Activated CD4-positive, alpha-beta T cell treated with anti-CD3 and anti-CD28 coated beads, Interleukin-2, amount 10 ng/mL, durations not matched to agents 7 days and 5 days (primary cell): Measurements from ENCODE around the gene RNU2-1. TPM values are rescaled to one million over a fixed set of nuclear protein-coding genes. Genes with fewer than 3 reads are reported as not detected.
"Not testable (repeated sequence)": the region's sequence is repeated elsewhere in the genome, so short reads cannot be mapped to it uniquely, and the experiment has no call there.

ENCODE experiments used
- CTCF ChIA-PET: fragments of 350-600 bp; sonication (Branson Sonifier 250); formaldehyde crosslinking; loops from one replicate; lab custom pipeline; 2021; ENCODE audit warnings: antibody characterized with exemption; lab: Charles Lee
- POLR2A ChIA-PET: fragments of 350-600 bp; sonication (Branson Sonifier 250); formaldehyde crosslinking; loops from one replicate; lab custom pipeline; 2021; ENCODE audit warnings: antibody characterized with exemption; lab: Charles Lee
- DNase-seq: peaks from one replicate; pipeline ENCODE4 v3.0.0-alpha.2; 2020
- H3K27ac Mint-ChIP-seq: one replicate; pipeline ENCODE4 v1.8.0; 2021; ENCODE audit warnings: mild to moderate bottlenecking, moderate library complexity, mixed read lengths
- H3K27me3 Mint-ChIP-seq: one replicate; pipeline ENCODE4 v1.8.0; 2021; ENCODE audit warnings: mixed read lengths
- H3K36me3 Mint-ChIP-seq: one replicate; pipeline ENCODE4 v1.8.0; 2021; ENCODE audit warnings: low read depth, mixed read lengths
- H3K4me1 Mint-ChIP-seq: one replicate; pipeline ENCODE4 v1.8.0; 2021; ENCODE audit warnings: mixed read lengths
- H3K4me3 Mint-ChIP-seq: one replicate; pipeline ENCODE4 v1.8.0; 2021; ENCODE audit warnings: mild to moderate bottlenecking, moderate library complexity, mixed read lengths
- H3K9me3 Mint-ChIP-seq: one replicate; pipeline ENCODE4 v1.8.0; 2021; ENCODE audit warnings: mixed read lengths
- total RNA-seq, 2 experiments: library from RNA; stranded (reverse); gene quantifications; one replicate each; pipeline ENCODE4 v1.2.3, GENCODE V29; 2021

Gene RNU2-1
- total RNA-seq: 1,000 to 10,000 TPM; 5,823 to 8,052 TPM

- H3K4me1 Mint-ChIP-seq: not testable (repeated sequence)
These were observed at the start of gene RNU2-1 for GRCh38 chr17:43233877-43234276. Gene RNU2-1 (minus strand): TSS chr17:43233977.

GRCh38 chr17:43272914-43273313 is 39.1 kb upstream of the RNU2-1 start:
- H3K4me1 Mint-ChIP-seq, POLR2A ChIA-PET, H3K27me3 Mint-ChIP-seq, H3K27ac Mint-ChIP-seq, DNase-seq, H3K9me3 Mint-ChIP-seq, H3K4me3 Mint-ChIP-seq, H3K36me3 Mint-ChIP-seq, CTCF ChIA-PET: not testable (repeated sequence)

More at GRCh38 chr17:43233877-43234276, at the start of gene RNU2-1:
- H3K27me3 Mint-ChIP-seq, POLR2A ChIA-PET, CTCF ChIA-PET, H3K9me3 Mint-ChIP-seq, H3K36me3 Mint-ChIP-seq, DNase-seq: not testable (repeated sequence)
- H3K27ac Mint-ChIP-seq: peak within 1 kb of the TSS; percentile 68
- peak within 1 kb of the TSS; percentile 36 for H3K4me3 Mint-ChIP-seq

- peak; percentile 7 for DNase-seq
- H3K27ac Mint-ChIP-seq: peak overlapping the region; percentile 85
- CTCF ChIA-PET, H3K36me3 Mint-ChIP-seq, H3K27me3 Mint-ChIP-seq, H3K4me1 Mint-ChIP-seq, POLR2A ChIA-PET, H3K4me3 Mint-ChIP-seq, H3K9me3 Mint-ChIP-seq: not testable (repeated sequence)
These were observed 38.7 kb upstream of the RNU2-1 start for GRCh38 chr17:43272483-43272882.

- H3K36me3 Mint-ChIP-seq, H3K4me1 Mint-ChIP-seq, POLR2A ChIA-PET, H3K27ac Mint-ChIP-seq, H3K27me3 Mint-ChIP-seq, CTCF ChIA-PET, DNase-seq, H3K9me3 Mint-ChIP-seq, H3K4me3 Mint-ChIP-seq: not testable (repeated sequence)
These were observed 37.1 kb upstream of the RNU2-1 start for GRCh38 chr17:43270552-43271504.

GRCh38 chr17:43246456-43246855 is 12.7 kb upstream of the RNU2-1 start:
- CTCF ChIA-PET: not testable (repeated sequence)

GRCh38 chr17:43240596-43241352 is 7.0 kb upstream of the RNU2-1 start:
- H3K4me1 Mint-ChIP-seq, H3K9me3 Mint-ChIP-seq, POLR2A ChIA-PET, H3K27me3 Mint-ChIP-seq, H3K27ac Mint-ChIP-seq, DNase-seq, CTCF ChIA-PET, H3K4me3 Mint-ChIP-seq, H3K36me3 Mint-ChIP-seq: not testable (repeated sequence)

More at GRCh38 chr17:43246456-43246855, 12.7 kb upstream of the RNU2-1 start:
- H3K4me3 Mint-ChIP-seq, H3K27ac Mint-ChIP-seq, DNase-seq, POLR2A ChIA-PET, H3K4me1 Mint-ChIP-seq, H3K36me3 Mint-ChIP-seq, H3K9me3 Mint-ChIP-seq, H3K27me3 Mint-ChIP-seq: not testable (repeated sequence)

GRCh38 chr17:43239597-43239996 is 5.8 kb upstream of the RNU2-1 start:
- H3K4me1 Mint-ChIP-seq, H3K27ac Mint-ChIP-seq, POLR2A ChIA-PET, H3K36me3 Mint-ChIP-seq, CTCF ChIA-PET, H3K27me3 Mint-ChIP-seq, H3K9me3 Mint-ChIP-seq, DNase-seq, H3K4me3 Mint-ChIP-seq: not testable (repeated sequence)

- peak overlapping the region; percentile 68 for H3K27ac Mint-ChIP-seq
- H3K4me3 Mint-ChIP-seq: peak overlapping the region; percentile 36
- H3K27me3 Mint-ChIP-seq, CTCF ChIA-PET, H3K4me1 Mint-ChIP-seq, POLR2A ChIA-PET, H3K36me3 Mint-ChIP-seq, DNase-seq, H3K9me3 Mint-ChIP-seq: not testable (repeated sequence)
These were observed 514 bp downstream of the RNU2-1 start for GRCh38 chr17:43233263-43233662.

- H3K4me1 Mint-ChIP-seq, POLR2A ChIA-PET, H3K9me3 Mint-ChIP-seq, H3K36me3 Mint-ChIP-seq, H3K27ac Mint-ChIP-seq, H3K4me3 Mint-ChIP-seq, CTCF ChIA-PET, H3K27me3 Mint-ChIP-seq: not testable (repeated sequence)
- peak; percentile 43 for DNase-seq
These were observed 1.6 kb downstream of the RNU2-1 start for GRCh38 chr17:43232021-43232699.

- H3K4me1 Mint-ChIP-seq, H3K27me3 Mint-ChIP-seq, H3K9me3 Mint-ChIP-seq, H3K36me3 Mint-ChIP-seq, DNase-seq, H3K4me3 Mint-ChIP-seq, POLR2A ChIA-PET, CTCF ChIA-PET, H3K27ac Mint-ChIP-seq: not testable (repeated sequence)
These were observed 2.4 kb downstream of the RNU2-1 start for GRCh38 chr17:43231205-43232020.

GRCh38 chr17:43228020-43228782 is 5.6 kb downstream of the RNU2-1 start, which contains the start of gene CCDC200:
Gene CCDC200 (minus strand): TSS chr17:43228623. CDS start chr17:43228554, 69 bp downstream.
- H3K36me3 Mint-ChIP-seq, H3K27me3 Mint-ChIP-seq, DNase-seq, H3K4me3 Mint-ChIP-seq, H3K9me3 Mint-ChIP-seq, POLR2A ChIA-PET, H3K27ac Mint-ChIP-seq, CTCF ChIA-PET, H3K4me1 Mint-ChIP-seq: not testable (repeated sequence)
